GM23338 (cell line): Measurements from ENCODE around the gene PITPNC1. TPM values are rescaled to one million over a fixed set of nuclear protein-coding genes. Genes with fewer than 3 reads are reported as not detected.
A peak's percentile ranks its signal among the peaks of the same experiment; 100 is the strongest.
"Not testable (repeated sequence)": the region's sequence is repeated elsewhere in the genome, so short reads cannot be mapped to it uniquely, and the experiment has no call there.

ENCODE experiments used
- ATAC-seq: fragments of 200-7000 bp; cut with Tn5 transposase; 3 replicates; pipeline ENCODE4 v1.9.1; 2020
- DNase-seq: peaks from one replicate; pipeline ENCODE4 v3.0.0-alpha.2; 2015; ENCODE audit warnings: low spot score
- H2AFZ ChIP-seq: fragments of 200-600 bp; sonication (generic); 2 replicates; pipeline ENCODE4 v1.8.0; 2016; ENCODE audit warnings: antibody characterized with exemption, mild to moderate bottlenecking, moderate library complexity
- H3F3A ChIP-seq: fragments of 200-600 bp; sonication (generic); replicated peaks from 2 replicates; pipeline ENCODE4 v1.8.0; 2017; ENCODE audit warnings: antibody characterized with exemption, mixed run types, low read depth
- H3K27ac ChIP-seq: fragments of 200-600 bp; sonication (generic); 2 replicates; pipeline ENCODE4 v1.6.1; 2016; ENCODE audit warnings: low read depth
- H3K27me3 ChIP-seq: fragments of 200-600 bp; sonication (generic); 2 replicates; pipeline ENCODE4 v1.8.0; 2016; ENCODE audit warnings: mild to moderate bottlenecking, mixed run types, moderate library complexity; ENCODE audit not compliant: insufficient read depth
- H3K36me3 ChIP-seq: fragments of 200-600 bp; sonication (generic); 2 replicates; pipeline ENCODE4 v1.8.0; 2016; ENCODE audit warnings: mild to moderate bottlenecking; ENCODE audit not compliant: insufficient read depth
- H3K4me1 ChIP-seq: fragments of 200-600 bp; sonication (generic); 2 replicates; pipeline ENCODE4 v1.8.0; 2016; ENCODE audit warnings: mild to moderate bottlenecking, moderate library complexity; ENCODE audit not compliant: insufficient read depth
- H3K4me2 ChIP-seq: fragments of 200-600 bp; sonication (generic); 2 replicates; pipeline ENCODE4 v1.7.1; 2017; ENCODE audit warnings: mixed run types
- H3K4me3 ChIP-seq: fragments of 200-600 bp; sonication (generic); 2 replicates; pipeline ENCODE4 v1.6.1; 2016; ENCODE audit warnings: mixed run types
- H3K79me2 ChIP-seq: fragments of 200-600 bp; sonication (generic); replicated peaks from 2 replicates; pipeline ENCODE4 v1.8.0; 2017; ENCODE audit warnings: mild to moderate bottlenecking; ENCODE audit not compliant: insufficient read depth
- H3K9me2 ChIP-seq: fragments of 200-600 bp; sonication (generic); 2 replicates; pipeline ENCODE4 v1.8.0; 2017; ENCODE audit not compliant: insufficient read depth
- H4K20me1 ChIP-seq: fragments of 200-600 bp; sonication (generic); replicated peaks from 2 replicates; pipeline ENCODE4 v1.8.0; 2017; ENCODE audit warnings: mild to moderate bottlenecking; ENCODE audit not compliant: insufficient read depth
- H3K27ac Mint-ChIP-seq: 2 replicates; pipeline ENCODE4 v1.8.0; 2020; ENCODE audit warnings: inconsistent platforms, mild to moderate bottlenecking, moderate library complexity, mixed read lengths
- H3K27me3 Mint-ChIP-seq: 3 replicates; pipeline ENCODE4 v1.8.0; 2022; ENCODE audit warnings: low read depth, mild to moderate bottlenecking, moderate library complexity, mixed read lengths, inconsistent platforms; ENCODE audit not compliant: insufficient read depth, poor library complexity
- H3K36me3 Mint-ChIP-seq: 3 replicates; pipeline ENCODE4 v1.8.0; 2021; ENCODE audit warnings: low read depth, mild to moderate bottlenecking, inconsistent platforms, moderate library complexity, mixed read lengths
- H3K4me1 Mint-ChIP-seq: 3 replicates; pipeline ENCODE4 v1.8.0; 2020; ENCODE audit warnings: mild to moderate bottlenecking, inconsistent platforms, mixed read lengths
- H3K4me3 Mint-ChIP-seq: 3 replicates; pipeline ENCODE4 v1.8.0; 2021; ENCODE audit warnings: moderate library complexity, mild to moderate bottlenecking, inconsistent platforms, mixed read lengths
- H3K9me3 Mint-ChIP-seq: 3 replicates; pipeline ENCODE4 v1.8.0; 2020; ENCODE audit warnings: moderate library complexity, mild to moderate bottlenecking, inconsistent platforms, mixed read lengths
- ETS1 ChIP-seq: IDR thresholded peaks from 2 replicates; pipeline ENCODE4 v1.6.1; 2016; ENCODE audit warnings: antibody characterized with exemption
- EZH2phosphoT487 ChIP-seq: fragments of 200-600 bp; sonication (generic); IDR thresholded peaks from one replicate; pipeline ENCODE4 v1.8.1; 2018; ENCODE audit warnings: antibody characterized with exemption; ENCODE audit not compliant: unreplicated experiment
- STAT1 ChIP-seq: IDR thresholded peaks from one replicate; pipeline ENCODE4 v1.6.1; 2016; ENCODE audit warnings: antibody characterized with exemption; ENCODE audit not compliant: unreplicated experiment
- ZNF462 ChIP-seq: fragments of 250-450 bp; sonication (Bioruptor Pico); IDR thresholded peaks from 2 replicates; pipeline ENCODE4 v1.5.0; 2020; ENCODE audit warnings: mild to moderate bottlenecking, moderate library complexity
- polyA plus RNA-seq: library from polyadenylated mRNA; unstranded; fragments of >200 nt; fragmentation: Nextera tagmentation; extraction: Ambion mirVana; gene quantifications from 2 replicates; pipeline ENCODE4 v1.2.1, GENCODE V29; 2016
- total RNA-seq: library from RNA; depleted of rRNA; stranded (reverse); fragments of >200 nt; shearing (Covaris generic); gene quantifications from 2 replicates; pipeline ENCODE4 v1.2.3, GENCODE V29; 2014

PITPNC1 gene
- total and polyA plus RNA-seq, 2 experiments from 2014 or later, result 23.0 to 32.6 TPM

- TF ChIP-seq STAT1 (no peak), ETS1 (no peak)
Measured at GRCh38 chr17:67725807-67726206, 348.7 kb downstream of the PITPNC1 start (continued).

- H3K4me1 ChIP-seq, H2AFZ ChIP-seq, H4K20me1 ChIP-seq, H3K9me2 ChIP-seq, H3K4me3 Mint-ChIP-seq, H3K9me3 Mint-ChIP-seq, ATAC-seq, H3K27ac ChIP-seq, H3K27me3 Mint-ChIP-seq, H3K27me3 ChIP-seq, H3K4me3 ChIP-seq, DNase-seq, H3K4me1 Mint-ChIP-seq, H3K4me2 ChIP-seq: not testable (repeated sequence)
- Mint-ChIP-seq H3K27ac (0 out of 2 replicates have a peak overlapping the region, but pooled peaks have one; percentile 20), H3K36me3 (peaks cover 97% of the 10 kb centered on the region)
- Histone ChIP-seq H3F3A (peaks cover 23% of the 10 kb centered on the region), H3K36me3 (peaks cover 67% of the 10 kb centered on the region), H3K79me2 (peaks cover 47% of the 10 kb centered on the region)
Measured at GRCh38 chr17:67727152-67728039, 350.3 kb downstream of the PITPNC1 start.

GRCh38 chr17:67729903-67730302, 352.8 kb downstream of the PITPNC1 start:
- DNase-seq, result no peak
- no peak for ATAC-seq
- Mint-ChIP-seq H3K4me1 (peaks cover 17% of the 10 kb centered on the region), H3K9me3 (peaks cover 8% of the 10 kb centered on the region; the same call in 2 of the 3 replicates), H3K27me3 (peaks cover 6% of the 10 kb centered on the region), H3K4me3 (no peak overlapping the region), H3K27ac (no peak overlapping the region), H3K36me3 (peaks cover 90% of the 10 kb centered on the region)
- H3K27ac ChIP-seq, result no peak overlapping the region
- TF ChIP-seq ZNF462, result no peak
- TF ChIP-seq EZH2phosphoT487, result no peak
- no peaks in the 10 kb centered on the region for H3K9me2 ChIP-seq
- no peaks in the 10 kb centered on the region; the same call in 1 of the 2 replicates for H4K20me1 ChIP-seq
- H3K4me1 ChIP-seq, result peaks cover 28% of the 10 kb centered on the region
- no peak overlapping the region for H2AFZ ChIP-seq
- peaks cover 48% of the 10 kb centered on the region for H3K36me3 ChIP-seq
- no peaks in the 10 kb centered on the region for H3K27me3 ChIP-seq
- H3K79me2 ChIP-seq, result peaks cover 50% of the 10 kb centered on the region
- no peak overlapping the region for H3K4me2 ChIP-seq
- H3K4me3 ChIP-seq, result no peak overlapping the region
- peaks cover 23% of the 10 kb centered on the region for H3F3A ChIP-seq
